Ectodermal cell (in vitro differentiated cells): ENCODE results near the gene MAML1.
"Not testable (repeated sequence)": the region's sequence is repeated elsewhere in the genome, so short reads cannot be mapped to it uniquely, and the experiment has no call there.

Experiments
- H3K27ac ChIP-seq: 2 replicates; pipeline ENCODE4 v1.7.0; 2013; ENCODE audit warnings: mild to moderate bottlenecking, low read depth, low read length; ENCODE audit not compliant: insufficient read depth, poor library complexity, severe bottlenecking
- H3K27me3 ChIP-seq: 2 replicates; pipeline ENCODE4 v1.7.0; 2013; ENCODE audit warnings: mild to moderate bottlenecking, low read length; ENCODE audit not compliant: insufficient read depth, control insufficient read depth, poor library complexity, severe bottlenecking
- H3K36me3 ChIP-seq: one replicate; pipeline ENCODE4 v1.7.0; 2013; ENCODE audit warnings: low read length; ENCODE audit not compliant: control insufficient read depth, insufficient read depth
- H3K4me1 ChIP-seq: one replicate; pipeline ENCODE4 v1.7.0; 2013; ENCODE audit warnings: low read length; ENCODE audit not compliant: control insufficient read depth, insufficient read depth
- H3K4me3 ChIP-seq: 2 replicates; pipeline ENCODE4 v1.7.0; 2013; ENCODE audit warnings: low read depth, low read length, control low read depth; ENCODE audit not compliant: insufficient read depth
- H3K9me3 ChIP-seq: 2 replicates; pipeline ENCODE4 v1.7.0; 2013; ENCODE audit warnings: mild to moderate bottlenecking, low read length, moderate library complexity; ENCODE audit not compliant: control insufficient read depth
- WGBS, 2 experiments: methylation state at CpG; one replicate each; pipeline ENCODE4 v1.1.7; 2013; ENCODE audit warnings: missing lambda C conversion rate in 2 of 2; 5-methylcytosine and 5-hydroxymethylcytosine counted together

Gene MAML1

GRCh38 chr5:179777909-179778308 lies 45.3 kb downstream of the MAML1 start:
- H3K27ac ChIP-seq = no peak overlapping the region
- 95 to 96% methylated on average over 9 of the region's 9 CpGs for WGBS, 2 experiments
- H3K4me3 ChIP-seq = no peak overlapping the region
- H3K9me3 ChIP-seq = no peaks in the 10 kb centered on the region
- H3K4me1 ChIP-seq = no peaks in the 10 kb centered on the region
- H3K36me3 ChIP-seq = peaks cover 35% of the 10 kb centered on the region
- H3K27me3 ChIP-seq = no peaks in the 10 kb centered on the region

- WGBS, 2 experiments = 96% methylated on average over 5 of the region's 5 CpGs
- Histone ChIP-seq H3K4me3 (no peak overlapping the region), H3K9me3 (no peaks in the 10 kb centered on the region), H3K4me1 (no peaks in the 10 kb centered on the region), H3K36me3 (peaks cover 28% of the 10 kb centered on the region), H3K27me3 (no peaks in the 10 kb centered on the region), H3K27ac (no peak overlapping the region)
Observed at GRCh38 chr5:179778591-179778990, 46.0 kb downstream of the MAML1 start.

GRCh38 chr5:179779826-179780225 lies 47.2 kb downstream of the MAML1 start:
- H3K36me3 ChIP-seq = peaks cover 16% of the 10 kb centered on the region
- H3K27ac ChIP-seq = no peak overlapping the region
- no peaks in the 10 kb centered on the region for H3K4me1 ChIP-seq
- H3K4me3 ChIP-seq = no peak overlapping the region
- WGBS, 2 experiments = 96 to 98% methylated on average over 4 of the region's 4 CpGs
- H3K9me3 ChIP-seq = no peaks in the 10 kb centered on the region
- H3K27me3 ChIP-seq = no peaks in the 10 kb centered on the region

DNA sequence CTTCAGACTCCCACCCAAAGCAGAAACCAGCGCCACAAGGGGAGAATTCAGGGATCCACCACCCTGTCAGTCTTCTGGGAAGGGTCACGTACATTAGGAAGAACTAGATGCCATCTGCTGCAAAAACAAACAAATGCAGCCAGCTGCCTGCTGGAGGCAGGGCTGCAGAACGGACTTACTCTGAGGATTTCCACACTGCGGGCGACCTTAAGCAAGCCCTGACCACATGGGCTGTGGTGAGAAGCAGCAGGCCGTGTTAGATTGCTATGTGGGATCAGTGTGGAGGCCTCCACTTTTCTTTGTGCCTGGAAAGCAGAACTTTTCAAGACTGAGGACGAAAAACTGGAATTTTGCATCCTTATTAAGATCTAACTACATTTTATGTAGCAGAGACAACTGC lies 47.7 kb downstream of the MAML1 start:
- no peak overlapping the region for H3K27ac ChIP-seq
- H3K9me3 ChIP-seq = no peaks in the 10 kb centered on the region
- no peak overlapping the region for H3K4me3 ChIP-seq
- 94 to 95% methylated on average over 7 of the region's 7 CpGs for WGBS, 2 experiments
- no peaks in the 10 kb centered on the region for H3K27me3 ChIP-seq
- H3K4me1 ChIP-seq = no peaks in the 10 kb centered on the region
- H3K36me3 ChIP-seq = peaks cover 14% of the 10 kb centered on the region

- WGBS, 2 experiments = 94 to 95% methylated on average over 4 of the region's 4 CpGs
Observed at GRCh38 chr5:179781846-179782245, 49.2 kb downstream of the MAML1 start.

GRCh38 chr5:179783128-179783527 lies 50.5 kb downstream of the MAML1 start:
- peaks cover 5% of the 10 kb centered on the region for H3K36me3 ChIP-seq
- no peaks in the 10 kb centered on the region for H3K27me3 ChIP-seq
- no peaks in the 10 kb centered on the region for H3K9me3 ChIP-seq
- H3K27ac ChIP-seq = no peak overlapping the region
- no peaks in the 10 kb centered on the region for H3K4me1 ChIP-seq
- WGBS, 2 experiments = 95 to 98% methylated on average over 9 of the region's 9 CpGs
- no peak overlapping the region for H3K4me3 ChIP-seq

More at GRCh38 chr5:179781846-179782245, 49.2 kb downstream of the MAML1 start:
- H3K36me3 ChIP-seq = peaks cover 5% of the 10 kb centered on the region
- no peak overlapping the region for H3K4me3 ChIP-seq
- no peaks in the 10 kb centered on the region for H3K27me3 ChIP-seq
- no peak overlapping the region for H3K27ac ChIP-seq
- H3K9me3 ChIP-seq = no peaks in the 10 kb centered on the region
- H3K4me1 ChIP-seq = no peaks in the 10 kb centered on the region

DNA sequence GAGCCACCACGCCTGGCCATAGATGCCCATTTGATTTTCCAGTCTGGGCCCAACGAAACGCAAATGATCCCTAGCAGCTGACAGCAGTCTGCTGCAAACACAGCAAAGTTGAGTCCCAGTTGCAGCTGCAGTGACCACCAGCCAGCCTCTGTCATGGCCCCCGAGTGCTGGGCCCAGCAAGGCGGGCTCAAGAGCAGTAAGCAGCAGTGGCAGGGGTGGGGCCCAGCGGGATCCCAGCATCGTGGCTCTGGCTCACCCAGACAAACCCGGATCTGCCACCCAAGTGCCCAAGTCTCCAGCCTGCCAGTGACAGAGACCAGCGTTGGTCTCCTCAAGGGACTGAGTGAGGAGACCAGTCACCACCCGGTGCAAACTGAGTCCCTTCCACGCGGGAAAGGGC lies 54.2 kb downstream of the MAML1 start:
- H3K4me3 ChIP-seq = no peak overlapping the region
- WGBS, 2 experiments = 83 to 86% methylated on average over 12 of the region's 12 CpGs
- no peak overlapping the region for H3K27ac ChIP-seq
- H3K4me1 ChIP-seq = no peaks in the 10 kb centered on the region
- no peaks in the 10 kb centered on the region for H3K36me3 ChIP-seq
- H3K27me3 ChIP-seq = no peaks in the 10 kb centered on the region
- no peaks in the 10 kb centered on the region for H3K9me3 ChIP-seq

- H3K4me3 ChIP-seq = no peak overlapping the region
- H3K4me1 ChIP-seq = peaks cover 2% of the 10 kb centered on the region
- no peaks in the 10 kb centered on the region for H3K27me3 ChIP-seq
- no peaks in the 10 kb centered on the region for H3K36me3 ChIP-seq
- H3K9me3 ChIP-seq = no peaks in the 10 kb centered on the region
- H3K27ac ChIP-seq = no peak overlapping the region
- 93 to 94% methylated on average over 7 of the region's 7 CpGs for WGBS, 2 experiments
Observed at GRCh38 chr5:179788193-179788854, 55.7 kb downstream of the MAML1 start.

DNA sequence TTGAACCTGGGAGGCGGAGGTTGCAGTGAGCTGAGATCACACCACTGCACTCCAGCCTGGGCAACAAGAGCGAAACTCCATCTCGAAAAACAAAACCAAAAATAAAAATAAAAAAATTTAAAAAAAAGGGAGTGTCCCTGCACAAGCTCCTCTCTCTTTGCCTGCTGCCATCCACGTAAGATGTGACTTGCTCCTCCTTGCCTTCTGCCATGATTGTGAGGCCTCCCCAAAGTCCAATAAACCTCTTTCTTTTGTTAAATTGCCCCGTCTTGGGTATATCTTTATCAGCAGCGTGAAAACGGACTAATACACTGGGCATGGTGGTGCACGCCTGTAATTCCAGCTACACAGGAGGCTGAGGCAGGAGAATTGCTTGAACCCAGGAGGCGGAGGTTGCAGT lies 56.7 kb downstream of the MAML1 start:
- not testable (repeated sequence) for H3K9me3 ChIP-seq, H3K4me3 ChIP-seq, H3K27ac ChIP-seq, H3K27me3 ChIP-seq, H3K4me1 ChIP-seq, H3K36me3 ChIP-seq
- WGBS, 2 experiments = 95 to 97% methylated on average over 9 of the region's 9 CpGs

DNA sequence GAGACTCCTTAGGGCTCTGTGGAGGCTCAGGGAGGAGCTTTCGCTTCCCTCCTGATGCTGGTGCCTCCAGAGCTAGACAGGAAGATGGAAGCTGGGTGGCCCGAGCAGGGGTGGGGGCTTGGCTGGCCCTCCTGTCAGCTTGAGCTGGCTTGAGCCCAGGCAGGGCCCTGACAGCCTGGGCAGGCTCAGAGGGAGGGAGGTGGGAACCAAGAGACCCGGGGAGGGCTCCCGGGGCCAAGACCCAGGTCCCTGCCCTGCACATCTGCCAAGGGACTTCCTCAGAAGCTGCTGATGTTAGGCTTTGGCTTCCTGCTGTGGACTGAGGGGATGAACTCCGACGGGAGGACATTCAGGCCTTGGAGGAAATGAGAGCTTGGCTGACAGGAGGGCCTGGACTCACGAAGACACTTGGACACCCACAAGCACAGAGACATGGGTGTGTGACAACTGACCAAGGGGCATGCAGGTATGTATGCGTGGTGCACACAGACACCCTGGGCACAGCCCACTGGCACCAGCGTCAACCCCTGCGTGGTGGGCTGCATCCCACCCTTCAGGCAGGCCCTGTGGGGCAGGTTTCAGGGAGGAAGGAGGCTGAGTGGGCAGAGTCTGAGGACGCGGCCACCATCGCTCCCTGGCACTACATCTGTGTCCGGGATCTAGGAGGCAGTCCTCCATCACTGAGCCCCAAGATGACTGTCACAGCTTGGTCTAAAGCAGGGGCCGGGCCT lies 59.4 kb downstream of the MAML1 start:
- Histone ChIP-seq H3K9me3 (no peaks in the 10 kb centered on the region), H3K4me1 (peaks cover 11% of the 10 kb centered on the region), H3K27ac (no peak overlapping the region), H3K4me3 (no peak overlapping the region), H3K27me3 (peaks cover 21% of the 10 kb centered on the region), H3K36me3 (no peaks in the 10 kb centered on the region)
- WGBS, 2 experiments = 90 to 91% methylated on average over 15 of the region's 15 CpGs
